K562 (cell line): ENCODE measurements around the gene HSPB1. TPM values are rescaled to one million over a fixed set of nuclear protein-coding genes. Genes with fewer than 3 reads are reported as not detected.

ENCODE experiments used
- CBFB ChIP-seq: sonication (generic); formaldehyde crosslinking; IDR thresholded peaks from 2 replicates; pipeline ENCODE4 v1.4.0; 2020; ENCODE audit warnings: mild to moderate bottlenecking, missing genetic modification reagents
- FOSL1 ChIP-seq: fragments of 200-800 bp; sonication (Bioruptor generic); conservative IDR thresholded peaks from 2 replicates; pipeline ENCODE4 v1.6.1; 2016; ENCODE audit warnings: missing genetic modification characterization, missing compliant biosample characterization
- FOXK2 ChIP-seq, 2 experiments: fragments of 450-650 bp; IDR thresholded peaks in 1 of 2; conservative IDR thresholded peaks in 1 of 2; 2 replicates each; pipeline ENCODE4 v1.6.1; 2016; ENCODE audit warnings: low read depth in 2 of 2, mild to moderate bottlenecking in 1 of 2
- GTF2E2 ChIP-seq: fragments of 200-800 bp; sonication (Bioruptor generic); IDR thresholded peaks from 2 replicates; pipeline ENCODE4 v1.6.1; 2016; ENCODE audit warnings: missing genetic modification characterization, missing compliant biosample characterization
- MAFF ChIP-seq: IDR thresholded peaks from 2 replicates; pipeline ENCODE4 v1.6.1; 2012; ENCODE audit warnings: low read length, improper control_type of control experiment
- MBD2 ChIP-seq: sonication (generic); IDR thresholded peaks from 2 replicates; pipeline ENCODE4 v1.6.1; 2016; ENCODE audit warnings: low read depth, borderline replicate concordance
- MCM2 ChIP-seq: fragments of 450-650 bp; IDR thresholded peaks from 2 replicates; pipeline ENCODE4 v1.6.1; 2017; ENCODE audit warnings: low read depth, mild to moderate bottlenecking
- PHTF2 ChIP-seq: fragments of 250-450 bp; sonication (Bioruptor Pico); IDR thresholded peaks from 2 replicates; pipeline ENCODE4 v1.5.0; 2021; ENCODE audit warnings: mild to moderate bottlenecking
- RBM14 ChIP-seq: fragments of 200-400 bp; formaldehyde crosslinking; IDR thresholded peaks from 2 replicates; pipeline ENCODE4 v1.6.1; 2018; ENCODE audit warnings: low read depth, mild to moderate bottlenecking, low read length, moderate library complexity, borderline replicate concordance; ENCODE audit not compliant: insufficient read depth
- SMARCB1 ChIP-seq: IDR thresholded peaks from 2 replicates; pipeline ENCODE4 v1.6.1; 2011; ENCODE audit warnings: improper control_type of control experiment, low read depth; ENCODE audit not compliant: insufficient read length
- SMARCE1 ChIP-seq: fragments of 450-650 bp; IDR thresholded peaks from 2 replicates; pipeline ENCODE4 v1.7.1; 2016; ENCODE audit warnings: mild to moderate bottlenecking
- STAG1 ChIP-seq: sonication (generic); formaldehyde crosslinking; IDR thresholded peaks from 2 replicates; pipeline ENCODE4 v1.5.0; 2020; ENCODE audit warnings: missing genetic modification reagents, borderline replicate concordance
- TAL1 ChIP-seq: fragments of 450-650 bp; IDR thresholded peaks from 2 replicates; pipeline ENCODE4 v1.6.1; 2016; ENCODE audit warnings: mild to moderate bottlenecking
- ZNF146 ChIP-seq: IDR thresholded peaks from one replicate; pipeline ENCODE4 v1.6.1; 2018; ENCODE audit warnings: missing compliant biosample characterization; ENCODE audit not compliant: unreplicated experiment
- polyA plus RNA-seq, 8 experiments: library from polyadenylated mRNA; depleted of rRNA in 4 of 8; stranded (reverse) in 5 of 8; unstranded in 3 of 8; fragments of >200 nt; fragmentation: Nextera tagmentation in 2 of 8; fragmentation: Illumina TruSeq in 1 of 8; extraction: Ambion mirVana in 2 of 8; extraction: Trizol in 1 of 8; gene quantifications; 2 replicates each; pipeline versions ENCODE4 v1.2.1 to v1.2.3, GENCODE V29; 2011 to 2014; ENCODE audit warnings: inconsistent platforms in 1 of 8, missing spikeins in 1 of 8
- total RNA-seq, 7 experiments: library from RNA; depleted of rRNA in 6 of 7; stranded (reverse); fragments of >200 nt in 6 of 7; fragmentation: Illumina TruSeq in 2 of 7; extraction: Trizol in 2 of 7; gene quantifications; 2 replicates each; pipeline versions ENCODE4 v1.2.1 to v1.2.3, GENCODE V29; 2011 to 2021; ENCODE audit warnings: low replicate concordance in 1 of 7
- TF ChIP-seq, protein P1 (sequence below), 2 experiments: fragments of 150-350 bp in 1 of 2; IDR thresholded peaks; 2 replicates each; pipeline ENCODE4 v1.6.1; 2012 to 2016; ENCODE audit warnings: low read depth in 2 of 2, low read length in 2 of 2, mild to moderate bottlenecking in 1 of 2, moderate library complexity in 1 of 2
- TF ChIP-seq, protein P2 (sequence below): sonication (generic); formaldehyde crosslinking; IDR thresholded peaks from 2 replicates; pipeline ENCODE4 v1.8.0; 2022; ENCODE audit warnings: missing genetic modification reagents, mild to moderate bottlenecking, moderate library complexity, borderline replicate concordance
- TF ChIP-seq, protein P3 (sequence below): sonication (generic); formaldehyde crosslinking; IDR thresholded peaks from 2 replicates; pipeline ENCODE4 v1.9.0; 2022; ENCODE audit warnings: mild to moderate bottlenecking, missing genetic modification reagents
- TF ChIP-seq, protein P4 (sequence below): sonication (generic); formaldehyde crosslinking; IDR thresholded peaks from 2 replicates; pipeline ENCODE4 v1.8.0; 2023; ENCODE audit warnings: missing genetic modification reagents, mild to moderate bottlenecking, borderline replicate concordance

Gene HSPB1
- total and polyA plus RNA-seq, 9 of the 15 experiments (the other 6 are each of a cell fraction or from before 2014, with no cell fraction given) = 27.1 to 522 (median 138) TPM

DNA sequence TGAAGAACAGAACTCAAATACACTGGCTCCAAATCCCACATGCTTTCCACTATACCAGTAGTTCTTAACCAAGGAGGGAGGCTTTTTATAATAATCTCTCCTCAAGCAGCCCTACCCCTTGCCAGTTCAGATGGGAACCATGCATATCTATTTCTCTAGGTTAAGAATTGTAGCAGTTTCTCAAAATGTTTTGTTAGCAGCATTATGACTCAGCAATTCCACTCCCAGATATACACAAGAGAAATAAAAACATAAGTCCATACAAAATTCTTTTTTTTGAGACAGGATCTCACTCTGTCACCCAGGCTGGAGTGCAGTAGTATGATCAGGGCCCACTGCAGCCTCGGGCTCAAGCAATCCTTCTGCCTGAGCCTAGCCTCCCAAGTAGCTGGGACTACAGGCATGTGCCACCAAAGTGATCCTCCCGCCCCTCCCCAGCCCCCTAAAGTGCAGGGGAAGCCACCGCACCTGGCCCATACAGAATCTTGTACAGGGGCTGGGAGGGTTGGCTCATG, 38.2 kb downstream of the HSPB1 start (continued):
- TF ChIP-seq FOXK2 (conservative IDR thresholded peaks at IDR 0.05 in 1 of 2, IDR thresholded peaks at IDR 0.05 in 1 of 2; ENCODE audit: low read depth in 2 of 2) = 0 out of 4 replicates have a peak, but pooled peaks of 1 of the 2 experiments have one; percentile 33
- TF ChIP-seq TAL1 = no peak
- no peak for TF ChIP-seq RBM14
- no peak for TF ChIP-seq SMARCB1
- TF ChIP-seq, protein P1, sequence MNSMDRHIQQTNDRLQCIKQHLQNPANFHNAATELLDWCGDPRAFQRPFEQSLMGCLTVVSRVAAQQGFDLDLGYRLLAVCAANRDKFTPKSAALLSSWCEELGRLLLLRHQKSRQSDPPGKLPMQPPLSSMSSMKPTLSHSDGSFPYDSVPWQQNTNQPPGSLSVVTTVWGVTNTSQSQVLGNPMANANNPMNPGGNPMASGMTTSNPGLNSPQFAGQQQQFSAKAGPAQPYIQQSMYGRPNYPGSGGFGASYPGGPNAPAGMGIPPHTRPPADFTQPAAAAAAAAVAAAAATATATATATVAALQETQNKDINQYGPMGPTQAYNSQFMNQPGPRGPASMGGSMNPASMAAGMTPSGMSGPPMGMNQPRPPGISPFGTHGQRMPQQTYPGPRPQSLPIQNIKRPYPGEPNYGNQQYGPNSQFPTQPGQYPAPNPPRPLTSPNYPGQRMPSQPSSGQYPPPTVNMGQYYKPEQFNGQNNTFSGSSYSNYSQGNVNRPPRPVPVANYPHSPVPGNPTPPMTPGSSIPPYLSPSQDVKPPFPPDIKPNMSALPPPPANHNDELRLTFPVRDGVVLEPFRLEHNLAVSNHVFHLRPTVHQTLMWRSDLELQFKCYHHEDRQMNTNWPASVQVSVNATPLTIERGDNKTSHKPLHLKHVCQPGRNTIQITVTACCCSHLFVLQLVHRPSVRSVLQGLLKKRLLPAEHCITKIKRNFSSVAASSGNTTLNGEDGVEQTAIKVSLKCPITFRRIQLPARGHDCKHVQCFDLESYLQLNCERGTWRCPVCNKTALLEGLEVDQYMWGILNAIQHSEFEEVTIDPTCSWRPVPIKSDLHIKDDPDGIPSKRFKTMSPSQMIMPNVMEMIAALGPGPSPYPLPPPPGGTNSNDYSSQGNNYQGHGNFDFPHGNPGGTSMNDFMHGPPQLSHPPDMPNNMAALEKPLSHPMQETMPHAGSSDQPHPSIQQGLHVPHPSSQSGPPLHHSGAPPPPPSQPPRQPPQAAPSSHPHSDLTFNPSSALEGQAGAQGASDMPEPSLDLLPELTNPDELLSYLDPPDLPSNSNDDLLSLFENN (IDR thresholded peaks at IDR 0.05; ENCODE audit: low read depth in 2 of 2, low read length in 2 of 2) = no peak
- no peak for TF ChIP-seq CBFB
- TF ChIP-seq, protein P2, sequence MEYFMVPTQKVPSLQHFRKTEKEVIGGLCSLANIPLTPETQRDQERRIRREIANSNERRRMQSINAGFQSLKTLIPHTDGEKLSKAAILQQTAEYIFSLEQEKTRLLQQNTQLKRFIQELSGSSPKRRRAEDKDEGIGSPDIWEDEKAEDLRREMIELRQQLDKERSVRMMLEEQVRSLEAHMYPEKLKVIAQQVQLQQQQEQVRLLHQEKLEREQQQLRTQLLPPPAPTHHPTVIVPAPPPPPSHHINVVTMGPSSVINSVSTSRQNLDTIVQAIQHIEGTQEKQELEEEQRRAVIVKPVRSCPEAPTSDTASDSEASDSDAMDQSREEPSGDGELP (CRISPR knock-in tag) = no peak
- peak; percentile 94 for TF ChIP-seq MAFF
- TF ChIP-seq, protein P3, sequence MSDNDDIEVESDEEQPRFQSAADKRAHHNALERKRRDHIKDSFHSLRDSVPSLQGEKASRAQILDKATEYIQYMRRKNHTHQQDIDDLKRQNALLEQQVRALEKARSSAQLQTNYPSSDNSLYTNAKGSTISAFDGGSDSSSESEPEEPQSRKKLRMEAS (CRISPR knock-in tag) = no peak
- no peak for TF ChIP-seq PHTF2
- peak; percentile 36; the same call in 1 of the 2 replicates for TF ChIP-seq FOSL1
- TF ChIP-seq GTF2E2 (tag) = no peak
- TF ChIP-seq STAG1 = no peak
- TF ChIP-seq ZNF146 = no peak
- TF ChIP-seq SMARCE1 = 0 out of 2 replicates have a peak, but pooled peaks have one; percentile 40
- TF ChIP-seq MCM2 = no peak
- no peak for TF ChIP-seq MBD2
- TF ChIP-seq, protein P4, sequence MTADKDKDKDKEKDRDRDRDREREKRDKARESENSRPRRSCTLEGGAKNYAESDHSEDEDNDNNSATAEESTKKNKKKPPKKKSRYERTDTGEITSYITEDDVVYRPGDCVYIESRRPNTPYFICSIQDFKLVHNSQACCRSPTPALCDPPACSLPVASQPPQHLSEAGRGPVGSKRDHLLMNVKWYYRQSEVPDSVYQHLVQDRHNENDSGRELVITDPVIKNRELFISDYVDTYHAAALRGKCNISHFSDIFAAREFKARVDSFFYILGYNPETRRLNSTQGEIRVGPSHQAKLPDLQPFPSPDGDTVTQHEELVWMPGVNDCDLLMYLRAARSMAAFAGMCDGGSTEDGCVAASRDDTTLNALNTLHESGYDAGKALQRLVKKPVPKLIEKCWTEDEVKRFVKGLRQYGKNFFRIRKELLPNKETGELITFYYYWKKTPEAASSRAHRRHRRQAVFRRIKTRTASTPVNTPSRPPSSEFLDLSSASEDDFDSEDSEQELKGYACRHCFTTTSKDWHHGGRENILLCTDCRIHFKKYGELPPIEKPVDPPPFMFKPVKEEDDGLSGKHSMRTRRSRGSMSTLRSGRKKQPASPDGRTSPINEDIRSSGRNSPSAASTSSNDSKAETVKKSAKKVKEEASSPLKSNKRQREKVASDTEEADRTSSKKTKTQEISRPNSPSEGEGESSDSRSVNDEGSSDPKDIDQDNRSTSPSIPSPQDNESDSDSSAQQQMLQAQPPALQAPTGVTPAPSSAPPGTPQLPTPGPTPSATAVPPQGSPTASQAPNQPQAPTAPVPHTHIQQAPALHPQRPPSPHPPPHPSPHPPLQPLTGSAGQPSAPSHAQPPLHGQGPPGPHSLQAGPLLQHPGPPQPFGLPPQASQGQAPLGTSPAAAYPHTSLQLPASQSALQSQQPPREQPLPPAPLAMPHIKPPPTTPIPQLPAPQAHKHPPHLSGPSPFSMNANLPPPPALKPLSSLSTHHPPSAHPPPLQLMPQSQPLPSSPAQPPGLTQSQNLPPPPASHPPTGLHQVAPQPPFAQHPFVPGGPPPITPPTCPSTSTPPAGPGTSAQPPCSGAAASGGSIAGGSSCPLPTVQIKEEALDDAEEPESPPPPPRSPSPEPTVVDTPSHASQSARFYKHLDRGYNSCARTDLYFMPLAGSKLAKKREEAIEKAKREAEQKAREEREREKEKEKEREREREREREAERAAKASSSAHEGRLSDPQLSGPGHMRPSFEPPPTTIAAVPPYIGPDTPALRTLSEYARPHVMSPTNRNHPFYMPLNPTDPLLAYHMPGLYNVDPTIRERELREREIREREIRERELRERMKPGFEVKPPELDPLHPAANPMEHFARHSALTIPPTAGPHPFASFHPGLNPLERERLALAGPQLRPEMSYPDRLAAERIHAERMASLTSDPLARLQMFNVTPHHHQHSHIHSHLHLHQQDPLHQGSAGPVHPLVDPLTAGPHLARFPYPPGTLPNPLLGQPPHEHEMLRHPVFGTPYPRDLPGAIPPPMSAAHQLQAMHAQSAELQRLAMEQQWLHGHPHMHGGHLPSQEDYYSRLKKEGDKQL (CRISPR knock-in tag) = no peak
